Measurements from ENCODE around the gene CCDC71L. TPM values are rescaled to one million over a fixed set of nuclear protein-coding genes. Genes with fewer than 3 reads are reported as not detected.
A peak's percentile ranks its signal among the peaks of the same experiment; 100 is the strongest.

Gene CCDC71L
- total and polyA plus RNA-seq, 2 donors (not counting 1 experiment from before 2014, with no cell fraction given): 11.7 to 29.5 TPM

- ChIA-PET POLR2A (no interaction called here), CTCF (no interaction called here)
- no peaks in the 10 kb centered on the region for H3K79me2 ChIP-seq (ENCODE audit: control insufficient read depth, insufficient read depth, low read length)
- H4K20me1 ChIP-seq (ENCODE audit: control insufficient read depth, insufficient read depth, low read length, poor library complexity, severe bottlenecking): no peaks in the 10 kb centered on the region
- H2AFZ ChIP-seq (ENCODE audit: insufficient read depth, low read depth, low read length, poor library complexity, severe bottlenecking): no peak overlapping the region
- no peak for DNase-seq
- peaks cover 4% of the 10 kb centered on the region in 2 donors for H3K4me1 ChIP-seq (ENCODE audit: control insufficient read depth in 2 of 2, insufficient read depth in 2 of 2, low read length in 2 of 2)
- no peak overlapping the region for H3K4me3 ChIP-seq (ENCODE audit: control extremely low read depth in 1 of 5, extremely low read depth in 1 of 5, insufficient read depth in 1 of 5, low read depth in 2 of 5, low read length in 4 of 5)
- no peak for ATAC-seq (ENCODE audit: low read depth)
- intact Hi-C loops (cut with micrococcal nuclease): no loop called here
- H3K27ac Mint-ChIP-seq: no peak overlapping the region
- H3K9me3 Mint-ChIP-seq (ENCODE audit: insufficient read depth): no peaks in the 10 kb centered on the region
- H3K9me3 ChIP-seq (ENCODE audit: control extremely low read depth in 1 of 3, control insufficient read depth in 2 of 3, insufficient read depth in 1 of 3, low read length in 2 of 3): no peaks in the 10 kb centered on the region
- H3K36me3 ChIP-seq (replicated peaks in 1 of 2; ENCODE audit: control extremely low read depth in 1 of 2, control insufficient read depth in 1 of 2, extremely low read depth in 1 of 2, insufficient read depth in 2 of 2, low read length in 1 of 2): no peaks in the 10 kb centered on the region
- H3K4me3 Mint-ChIP-seq: no peak overlapping the region
- H3K27me3 Mint-ChIP-seq: no peaks in the 10 kb centered on the region
- H3K27me3 ChIP-seq (replicated peaks in 1 of 4; ENCODE audit: control extremely low read depth in 1 of 4, control insufficient read depth in 3 of 4, insufficient read depth in 4 of 4, low read length in 3 of 4): no peaks in the 10 kb centered on the region
- TF ChIP-seq CTCF (IDR thresholded peaks at IDR 0.05) (no peak), EZH2 (IDR thresholded peaks at IDR 0.05; ENCODE audit: borderline replicate concordance, insufficient read depth, low read depth, low read length, poor library complexity, severe bottlenecking) (no peak)
- WGBS (ENCODE audit: insufficient coverage): no CpG with 5 or more reads among the region's 1 CpG
- no peak overlapping the region for H3K27ac ChIP-seq (ENCODE audit: low read length in 2 of 2)
- peaks cover 7% of the 10 kb centered on the region for H3K4me1 Mint-ChIP-seq
- H3K4me2 ChIP-seq (replicated peaks; ENCODE audit: low read depth, low read length, poor library complexity, severe bottlenecking): no peak overlapping the region
- no peak overlapping the region for H3K9ac ChIP-seq (ENCODE audit: low read length)
These were observed 14.7 kb downstream of the CCDC71L start for GRCh38 chr7:106646256-106646655.

- peak; percentile 29 for DNase-seq
- POLR2A ChIA-PET: no interaction called here
These were observed 16.0 kb downstream of the CCDC71L start for GRCh38 chr7:106644999-106645398.

More at GRCh38 chr7:106644999-106645398, 16.0 kb downstream of the CCDC71L start:
- Histone ChIP-seq H3K9me3 (ENCODE audit: control extremely low read depth in 1 of 3, control insufficient read depth in 2 of 3, insufficient read depth in 1 of 3, low read length in 2 of 3) (no peaks in the 10 kb centered on the region), H3K9ac (ENCODE audit: low read length) (no peak overlapping the region), H3K36me3 (replicated peaks in 1 of 2; ENCODE audit: control extremely low read depth in 1 of 2, control insufficient read depth in 1 of 2, extremely low read depth in 1 of 2, insufficient read depth in 2 of 2, low read length in 1 of 2) (no peaks in the 10 kb centered on the region), H3K4me1 (ENCODE audit: control insufficient read depth in 2 of 2, insufficient read depth in 2 of 2, low read length in 2 of 2) (peaks cover 4 to 5% of the 10 kb centered on the region in 2 donors), H3K27me3 (replicated peaks in 1 of 4; ENCODE audit: control extremely low read depth in 1 of 4, control insufficient read depth in 3 of 4, insufficient read depth in 4 of 4, low read length in 3 of 4) (no peaks in the 10 kb centered on the region), H3K79me2 (ENCODE audit: control insufficient read depth, insufficient read depth, low read length) (no peaks in the 10 kb centered on the region), H3K4me2 (replicated peaks; ENCODE audit: low read depth, low read length, poor library complexity, severe bottlenecking) (no peak overlapping the region), H3K4me3 (ENCODE audit: control extremely low read depth in 1 of 5, extremely low read depth in 1 of 5, insufficient read depth in 1 of 5, low read depth in 2 of 5, low read length in 4 of 5) (no peak overlapping the region), H4K20me1 (ENCODE audit: control insufficient read depth, insufficient read depth, low read length, poor library complexity, severe bottlenecking) (no peaks in the 10 kb centered on the region), H2AFZ (ENCODE audit: insufficient read depth, low read depth, low read length, poor library complexity, severe bottlenecking) (no peak overlapping the region), H3K27ac (ENCODE audit: low read length in 2 of 2) (no peak overlapping the region)
- H3K4me3 Mint-ChIP-seq: no peak overlapping the region
- no peak overlapping the region for H3K27ac Mint-ChIP-seq
- H3K9me3 Mint-ChIP-seq (ENCODE audit: insufficient read depth): no peaks in the 10 kb centered on the region
- intact Hi-C loops (cut with micrococcal nuclease): no loop called here
- TF ChIP-seq CTCF (IDR thresholded peaks at IDR 0.05) (no peak), EZH2 (IDR thresholded peaks at IDR 0.05; ENCODE audit: borderline replicate concordance, insufficient read depth, low read depth, low read length, poor library complexity, severe bottlenecking) (no peak)
- CTCF ChIA-PET: interaction anchor here (0.6 kb wide), 1 partner anchor 1189 kb away, joined by 5 read pairs; no protein-coding TSS in a partner anchor
- H3K4me1 Mint-ChIP-seq: peaks cover 12% of the 10 kb centered on the region
- WGBS (ENCODE audit: insufficient coverage): 0% methylated on average over 1 of the region's 1 CpG
- no peak for ATAC-seq (ENCODE audit: low read depth)
- no peaks in the 10 kb centered on the region for H3K27me3 Mint-ChIP-seq
